Stimulated activated CD8-positive, alpha-beta memory T cell treated with anti-CD3 and anti-CD28 coated beads, Interleukin-15, amount 100 ng/mL, for 4 hours (primary cell): ENCODE data around the gene INAVA.

ENCODE experiments used
- DNase-seq, 2 donors: peaks; one replicate each; pipeline ENCODE4 v3.0.0-alpha.2; 2020; ENCODE audit warnings: low read depth in 2 of 2

The INAVA gene

GRCh38 chr1:200894712-200895442 lies at the start of gene INAVA:
INAVA (plus strand) TSS chr1:200894900; CDS start chr1:200898401, 3,501 bp downstream.
- DNase-seq: no peak

GRCh38 chr1:200845360-200845759 lies 49.3 kb upstream of the INAVA start:
- no peak for DNase-seq

- no peak for DNase-seq
Measured at GRCh38 chr1:200846398-200846797, 48.3 kb upstream of the INAVA start.

GRCh38 chr1:200849430-200849829 lies 45.3 kb upstream of the INAVA start:
- no peak for DNase-seq

- DNase-seq: no peak
Measured at GRCh38 chr1:200850554-200850953, 44.1 kb upstream of the INAVA start.

GRCh38 chr1:200856716-200857357 lies 37.9 kb upstream of the INAVA start:
- DNase-seq: no peak

- DNase-seq: no peak
Measured at GRCh38 chr1:200857804-200858203, 36.9 kb upstream of the INAVA start.

- no peak for DNase-seq
Measured at GRCh38 chr1:200861937-200862647, 32.6 kb upstream of the INAVA start.

GRCh38 chr1:200862713-200863415 lies 31.8 kb upstream of the INAVA start:
- no peak for DNase-seq

GRCh38 chr1:200866116-200866515 lies 28.6 kb upstream of the INAVA start:
- no peak for DNase-seq

- DNase-seq: no peak
Measured at GRCh38 chr1:200866521-200866920, 28.2 kb upstream of the INAVA start.

GRCh38 chr1:200867018-200867811 lies 27.5 kb upstream of the INAVA start:
- DNase-seq: no peak

- DNase-seq: no peak
Measured at GRCh38 chr1:200869376-200869752, 25.3 kb upstream of the INAVA start.

GRCh38 chr1:200869753-200870391 lies 24.8 kb upstream of the INAVA start:
- no peak for DNase-seq

- DNase-seq: no peak
Measured at GRCh38 chr1:200872446-200873115, 22.1 kb upstream of the INAVA start, which contains the start of gene GPR25. GPR25 (plus strand) TSS chr1:200872981; CDS start chr1:200873038, 57 bp downstream.

GRCh38 chr1:200873116-200873670 lies 21.5 kb upstream of the INAVA start:
- DNase-seq: no peak

GRCh38 chr1:200873671-200874397 lies 20.9 kb upstream of the INAVA start:
- DNase-seq: no peak

GRCh38 chr1:200874694-200875093 lies 20.0 kb upstream of the INAVA start:
- no peak for DNase-seq

GRCh38 chr1:200875416-200875815 lies 19.3 kb upstream of the INAVA start:
- DNase-seq: no peak
